Kidney (tissue), 14 donors: ENCODE measurements around the gene N4BP3. TPM values are rescaled to one million over a fixed set of nuclear protein-coding genes. Genes with fewer than 3 reads are reported as not detected.

Experiments used
- DNase-seq, 5 donors: peaks; one replicate each; pipeline ENCODE4 v3.0.0-alpha.2; 2013 to 2020
- FAIRE-seq: peaks from 2 replicates; lab custom pipeline; 2012; peaks lifted over from hg19 to GRCh38; lab: Jason Lieb, UNC
- H3K27ac ChIP-seq, 2 donors: one replicate each; pipeline ENCODE4 v1.7.0; 2013; ENCODE audit warnings: low read depth in 2 of 2, low read length in 2 of 2, inconsistent platforms in 1 of 2
- H3K27me3 ChIP-seq: one replicate; pipeline ENCODE4 v1.7.1; 2013; ENCODE audit warnings: low read length, inconsistent platforms; ENCODE audit not compliant: control insufficient read depth, insufficient read depth
- H3K36me3 ChIP-seq, 3 donors: one replicate each; pipeline versions ENCODE4 v1.7.0 to v1.7.1; 2013; ENCODE audit warnings: low read length in 3 of 3, control low read depth in 1 of 3, inconsistent platforms in 1 of 3; ENCODE audit not compliant: insufficient read depth in 3 of 3, control insufficient read depth in 2 of 3
- H3K4me1 ChIP-seq, 3 donors: one replicate each; pipeline versions ENCODE4 v1.7.0 to v1.7.1; 2013; ENCODE audit warnings: low read length in 3 of 3, inconsistent platforms in 1 of 3, low read depth in 1 of 3; ENCODE audit not compliant: control insufficient read depth in 2 of 3, insufficient read depth in 2 of 3
- H3K4me3 ChIP-seq, 3 donors: one replicate each; pipeline versions ENCODE4 v1.7.0 to v1.8.1; 2013; ENCODE audit warnings: low read length in 3 of 3, control low read depth in 1 of 3, inconsistent platforms in 1 of 3
- H3K9ac ChIP-seq, 3 donors: one replicate each; pipeline versions ENCODE4 v1.7.0 to v1.7.1; 2013; ENCODE audit warnings: low read length in 3 of 3, control low read depth in 1 of 3, inconsistent platforms in 1 of 3
- H3K9me3 ChIP-seq, 3 donors: one replicate each; pipeline versions ENCODE4 v1.7.0 to v1.7.1; 2013; ENCODE audit warnings: low read length in 3 of 3, control low read depth in 1 of 3, inconsistent platforms in 1 of 3; ENCODE audit not compliant: control insufficient read depth in 2 of 3, insufficient read depth in 1 of 3
- intact Hi-C: fragments of 100-400 bp; cut with DNase I; formaldehyde crosslinking; loops from one replicate; pipeline ENCODE4 v1.11.1; 2022
- polyA plus RNA-seq: library from polyadenylated mRNA; stranded (reverse); fragments of 350-450 nt; fragmentation: Illumina TruSeq; extraction: RNeasy Lipid Tissue Mini Kit (QIAGEN cat#74804); gene quantifications from one replicate; pipeline ENCODE4 v1.2.3, GENCODE V29; 2014; ENCODE audit warnings: low read depth, low replicate concordance; ENCODE audit not compliant: insufficient read depth
- total RNA-seq: library from RNA; stranded (reverse); fragmentation: NEBNext Ultra II Directional; extraction: Animal tissue kit (Norgen Biotek cat#: 25700); gene quantifications from one replicate; pipeline ENCODE4 v1.2.1, GENCODE V29; 2021
- TF ChIP-seq, protein P1 (sequence below): IDR thresholded peaks from 3 replicates; pipeline ENCODE4 v1.5.1; 2012; ENCODE audit warnings: mild to moderate bottlenecking, moderate library complexity, borderline replicate concordance; ENCODE audit not compliant: insufficient read depth; ENCODE audit errors: extremely low read depth
- donor health status: control.
- donor health status: control.
- donor health status: control.
- donor health status: control.
- donor health status: control.
- donor health status: DM: yes; HTN: yes; CAD: no.
- donor health status: Normal renal cell carcinoma (clear cell type).

The N4BP3 gene
- total and polyA plus RNA-seq, 2 donors from 2014 or later: 2.4 to 5.6 TPM

DNA sequence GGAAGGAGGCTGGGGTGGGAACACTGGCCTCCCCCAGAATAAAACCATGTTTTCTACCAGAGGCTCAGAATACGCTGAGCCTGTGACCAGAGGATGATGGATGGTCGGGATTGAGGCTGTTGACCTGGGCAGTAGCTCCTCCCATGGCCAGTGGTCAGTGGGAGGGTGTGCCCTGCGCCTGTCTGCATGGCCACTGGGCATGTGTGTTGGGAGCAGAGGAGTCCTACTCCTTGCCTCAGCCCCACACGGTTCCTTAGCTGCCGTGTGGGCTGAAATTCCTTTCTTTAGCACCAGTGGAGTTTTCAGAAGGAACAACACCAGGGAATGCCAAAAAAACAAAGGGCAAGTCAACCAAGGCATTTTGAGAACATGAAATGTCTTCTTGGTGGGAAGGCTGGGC lies 9.0 kb downstream of the N4BP3 start:
- TF ChIP-seq, protein P1, sequence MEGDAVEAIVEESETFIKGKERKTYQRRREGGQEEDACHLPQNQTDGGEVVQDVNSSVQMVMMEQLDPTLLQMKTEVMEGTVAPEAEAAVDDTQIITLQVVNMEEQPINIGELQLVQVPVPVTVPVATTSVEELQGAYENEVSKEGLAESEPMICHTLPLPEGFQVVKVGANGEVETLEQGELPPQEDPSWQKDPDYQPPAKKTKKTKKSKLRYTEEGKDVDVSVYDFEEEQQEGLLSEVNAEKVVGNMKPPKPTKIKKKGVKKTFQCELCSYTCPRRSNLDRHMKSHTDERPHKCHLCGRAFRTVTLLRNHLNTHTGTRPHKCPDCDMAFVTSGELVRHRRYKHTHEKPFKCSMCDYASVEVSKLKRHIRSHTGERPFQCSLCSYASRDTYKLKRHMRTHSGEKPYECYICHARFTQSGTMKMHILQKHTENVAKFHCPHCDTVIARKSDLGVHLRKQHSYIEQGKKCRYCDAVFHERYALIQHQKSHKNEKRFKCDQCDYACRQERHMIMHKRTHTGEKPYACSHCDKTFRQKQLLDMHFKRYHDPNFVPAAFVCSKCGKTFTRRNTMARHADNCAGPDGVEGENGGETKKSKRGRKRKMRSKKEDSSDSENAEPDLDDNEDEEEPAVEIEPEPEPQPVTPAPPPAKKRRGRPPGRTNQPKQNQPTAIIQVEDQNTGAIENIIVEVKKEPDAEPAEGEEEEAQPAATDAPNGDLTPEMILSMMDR: no peak
- FAIRE-seq (no peak), DNase-seq (no peak)
- Histone ChIP-seq H3K4me1 (peaks cover 0 to 11% (median 0%) of the 10 kb centered on the region in 3 donors), H3K36me3 (no peaks in the 10 kb centered on the region), H3K4me3 (no peak overlapping the region), H3K9ac (no peak overlapping the region), H3K9me3 (no peaks in the 10 kb centered on the region), H3K27ac (no peak overlapping the region), H3K27me3 (no peaks in the 10 kb centered on the region)
- intact Hi-C loops: no loop called here

DNA sequence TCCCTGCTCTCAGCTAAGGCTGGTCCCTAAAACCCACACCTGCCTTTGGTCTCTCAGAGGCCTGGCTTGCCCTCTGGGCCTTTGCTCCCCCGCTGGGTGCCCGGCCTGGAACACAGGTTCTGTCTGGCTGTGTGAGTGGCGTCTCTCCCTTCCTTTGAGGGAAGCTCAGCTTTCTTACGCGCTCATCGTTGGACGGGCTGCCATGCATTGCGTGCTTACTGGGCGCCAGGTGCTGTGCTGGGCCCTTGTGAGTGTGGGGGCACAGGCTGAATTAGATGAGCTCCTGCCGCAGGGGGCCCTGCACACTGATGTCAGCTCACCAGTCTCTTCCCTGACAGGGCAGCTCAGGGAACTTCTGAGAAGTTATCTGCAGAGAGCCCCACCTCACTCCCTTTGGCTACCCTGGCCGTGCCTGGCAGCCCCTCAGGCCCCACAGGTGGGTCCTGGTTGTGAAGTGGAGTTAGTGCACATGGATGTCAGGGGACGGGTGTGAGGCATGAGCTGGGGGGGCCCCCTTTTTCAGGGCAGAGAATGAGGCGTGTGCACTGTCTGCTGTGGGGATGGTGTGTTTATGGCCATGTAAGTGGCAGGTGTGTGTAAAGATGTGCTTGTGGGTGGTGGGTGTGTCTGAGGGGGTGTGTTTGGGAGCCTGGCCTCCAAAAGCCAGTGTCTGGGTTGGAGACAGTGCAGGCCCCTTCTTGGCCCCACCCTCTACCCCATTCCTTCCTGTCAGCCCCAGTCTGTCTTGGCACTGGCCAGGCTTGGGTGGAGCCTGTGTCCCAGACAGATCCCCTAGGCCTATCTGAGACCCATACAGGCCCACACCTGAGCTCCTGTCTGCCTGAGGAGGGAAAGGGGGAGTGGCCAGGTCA lies 10.0 kb downstream of the N4BP3 start:
- H3K9me3 ChIP-seq: no peaks in the 10 kb centered on the region
- H3K36me3 ChIP-seq: no peaks in the 10 kb centered on the region
- no peak overlapping the region for H3K4me3 ChIP-seq
- TF ChIP-seq, protein P1: no peak
- FAIRE-seq: no peak
- H3K4me1 ChIP-seq: peaks cover 0 to 11% (median 0%) of the 10 kb centered on the region in 3 donors
- intact Hi-C loops: no loop called here
- H3K27me3 ChIP-seq: no peaks in the 10 kb centered on the region
- no peak overlapping the region for H3K9ac ChIP-seq
- no peak for DNase-seq
- H3K27ac ChIP-seq: no peak overlapping the region

DNA sequence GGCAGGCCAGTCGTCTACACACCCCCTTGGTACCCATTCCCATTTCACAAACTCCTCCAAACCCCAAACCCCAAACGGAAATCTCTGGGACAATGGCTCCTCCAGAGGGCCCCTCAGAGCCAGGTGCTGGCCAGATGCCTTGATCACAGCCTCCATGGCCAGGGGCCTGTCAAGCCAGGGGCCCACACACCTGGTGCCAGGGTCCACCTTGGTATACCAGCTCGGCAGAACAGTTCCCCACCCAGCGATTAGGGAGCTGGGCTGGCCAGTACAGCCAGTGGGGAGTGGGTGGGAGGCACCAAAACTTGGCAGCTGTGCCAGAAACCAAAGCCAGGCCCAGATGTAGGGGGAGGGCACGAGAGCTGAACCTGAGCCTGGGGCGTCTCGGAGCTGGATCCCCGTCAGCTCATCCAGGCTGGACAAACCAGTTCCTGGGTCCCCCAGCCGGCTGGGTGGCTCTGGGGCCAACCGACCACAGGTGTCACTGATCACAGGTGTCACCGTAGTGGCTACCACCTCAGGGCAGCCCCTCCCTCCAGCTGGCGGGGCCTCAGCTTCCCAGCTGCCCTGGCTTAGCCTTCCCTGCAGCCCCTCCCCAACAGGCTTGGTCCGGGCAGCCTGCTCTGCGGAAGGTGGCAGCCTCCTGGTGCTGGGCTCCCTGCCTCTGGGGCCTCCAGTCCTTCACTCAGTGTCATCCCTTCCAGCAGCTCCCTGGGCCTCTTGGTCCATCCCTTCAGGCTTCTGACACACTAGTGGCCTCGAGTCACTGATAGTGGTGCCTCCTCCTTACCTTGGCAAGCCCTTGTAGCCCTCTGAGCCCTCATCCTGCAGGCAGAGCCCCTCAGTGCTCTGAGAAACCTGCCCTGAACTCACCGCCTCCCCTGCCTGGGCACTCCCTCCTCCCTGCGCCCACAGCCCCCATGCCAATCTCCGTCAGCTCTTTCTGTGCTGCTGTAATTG lies 10.9 kb downstream of the N4BP3 start:
- H3K4me3 ChIP-seq: no peak overlapping the region
- no peaks in the 10 kb centered on the region for H3K9me3 ChIP-seq
- no peak overlapping the region for H3K9ac ChIP-seq
- FAIRE-seq (no peak), DNase-seq (peak in 4 of 5 donors; percentile 39 to 83 (median 48))
- H3K27me3 ChIP-seq: no peaks in the 10 kb centered on the region
- H3K36me3 ChIP-seq: no peaks in the 10 kb centered on the region
- TF ChIP-seq, protein P1: no peak
- peaks cover 0 to 11% (median 0%) of the 10 kb centered on the region in 3 donors for H3K4me1 ChIP-seq
- no peak overlapping the region for H3K27ac ChIP-seq
- intact Hi-C loops: no loop called here
